HG03196 (cell line): ENCODE measurements around the gene PDE4D.
"Not testable (repeated sequence)": the region's sequence is repeated elsewhere in the genome, so short reads cannot be mapped to it uniquely, and the experiment has no call there.

Source experiments
- ATAC-seq: cut with Tn5 transposase; IDR thresholded peaks from one replicate; pipeline ENCODE4 v1.9.1; 2021; ENCODE audit not compliant: unreplicated experiment

Gene PDE4D

DNA sequence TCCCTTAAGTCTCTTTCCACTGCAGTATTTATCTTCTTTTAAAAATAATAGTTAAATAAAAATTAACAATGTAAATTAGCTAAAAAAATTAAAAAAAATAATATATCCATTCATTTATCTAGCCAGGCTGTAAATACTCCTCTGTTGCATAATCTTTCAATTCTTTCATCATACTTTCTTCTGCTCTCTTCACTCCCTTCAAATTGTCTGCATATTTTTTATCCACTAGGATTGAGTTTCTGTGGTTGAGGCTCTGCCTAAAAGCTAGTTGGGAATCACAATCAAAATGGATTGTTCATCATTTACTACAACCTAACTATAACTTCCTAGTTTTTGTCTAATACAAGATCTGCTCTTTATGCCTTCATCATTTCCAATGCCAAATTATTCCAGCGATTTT lies 182.2 kb downstream of the PDE4D start:
- ATAC-seq = no peak

DNA sequence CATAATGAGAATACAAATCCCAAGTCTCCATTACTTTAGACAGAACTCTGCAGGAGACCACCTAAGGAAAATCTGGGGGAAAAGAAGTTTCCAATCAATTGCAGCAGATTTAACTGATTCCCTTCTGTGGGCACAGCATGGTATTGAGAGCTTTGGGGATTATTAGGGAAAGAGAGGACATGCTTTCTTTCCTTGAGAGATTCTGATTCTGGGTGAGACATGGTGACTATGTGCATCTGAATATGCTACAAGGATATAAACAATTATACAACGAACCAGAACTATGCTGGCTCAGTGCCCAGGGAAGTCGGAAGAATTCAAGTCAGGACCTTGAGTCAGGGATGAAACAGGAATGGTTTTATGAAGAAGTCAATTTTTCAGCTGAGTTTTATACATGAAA lies 183.7 kb downstream of the PDE4D start:
- ATAC-seq = no peak

DNA sequence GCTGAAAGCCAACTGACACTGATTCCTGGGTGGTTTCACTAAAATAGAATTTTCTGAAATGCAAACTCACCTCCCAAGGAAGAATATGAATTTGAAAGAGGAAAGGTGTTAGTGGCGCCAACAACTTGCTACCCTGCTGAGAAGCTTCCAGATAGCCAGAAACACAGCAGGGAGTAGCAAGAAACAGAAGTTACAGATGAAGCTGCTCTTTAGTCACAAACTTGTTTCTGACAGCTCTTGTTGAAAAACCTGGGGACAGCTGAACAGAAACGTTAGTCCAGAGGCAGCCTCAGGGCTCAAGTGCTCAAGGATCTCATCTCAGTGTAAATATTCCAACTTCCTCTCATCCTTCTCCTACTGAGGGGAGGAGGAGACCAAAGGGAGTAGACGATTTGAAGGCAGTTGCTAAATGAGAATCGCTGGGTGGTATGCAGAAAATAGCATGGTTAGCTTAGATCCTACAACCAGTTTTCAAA lies 184.1 kb downstream of the PDE4D start:
- no peak for ATAC-seq

DNA sequence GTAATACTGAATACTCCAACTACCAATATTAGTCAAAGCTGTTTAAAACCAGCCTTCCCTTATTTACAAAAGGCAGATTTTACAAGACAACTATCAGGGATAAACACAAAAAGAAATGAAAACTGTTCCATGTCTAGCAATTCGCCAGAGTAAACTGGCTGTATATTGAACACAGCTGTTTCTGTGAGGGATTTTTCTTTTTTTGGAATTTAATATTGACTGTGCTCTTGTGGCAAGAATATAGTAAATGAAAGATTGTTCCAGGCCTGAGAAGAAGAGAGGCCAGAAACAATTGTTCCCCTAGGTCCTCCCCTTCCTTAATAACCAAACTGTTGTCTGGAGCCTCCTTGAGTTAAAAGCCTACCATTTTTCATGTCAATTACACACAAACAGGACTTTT lies 188.6 kb downstream of the PDE4D start:
- no peak for ATAC-seq

DNA sequence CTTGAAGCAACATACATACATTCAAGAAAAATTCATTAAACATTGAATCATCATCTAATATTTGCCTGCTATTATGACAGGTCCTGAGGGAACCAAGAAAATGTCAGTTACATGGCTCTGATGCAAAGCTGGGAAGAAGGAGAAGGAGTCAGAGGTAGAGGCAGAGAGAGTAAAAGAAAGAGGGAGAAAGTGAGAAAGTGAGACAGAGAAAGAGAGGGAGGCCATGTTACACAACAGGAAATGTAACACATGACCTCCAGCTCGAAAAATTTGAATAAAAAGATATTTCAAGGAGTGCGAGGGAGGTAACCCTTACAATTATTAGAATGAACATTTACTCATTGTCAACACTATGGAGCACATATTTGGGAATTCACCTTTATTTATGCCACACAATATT lies 189.7 kb downstream of the PDE4D start:
- no peak for ATAC-seq

DNA sequence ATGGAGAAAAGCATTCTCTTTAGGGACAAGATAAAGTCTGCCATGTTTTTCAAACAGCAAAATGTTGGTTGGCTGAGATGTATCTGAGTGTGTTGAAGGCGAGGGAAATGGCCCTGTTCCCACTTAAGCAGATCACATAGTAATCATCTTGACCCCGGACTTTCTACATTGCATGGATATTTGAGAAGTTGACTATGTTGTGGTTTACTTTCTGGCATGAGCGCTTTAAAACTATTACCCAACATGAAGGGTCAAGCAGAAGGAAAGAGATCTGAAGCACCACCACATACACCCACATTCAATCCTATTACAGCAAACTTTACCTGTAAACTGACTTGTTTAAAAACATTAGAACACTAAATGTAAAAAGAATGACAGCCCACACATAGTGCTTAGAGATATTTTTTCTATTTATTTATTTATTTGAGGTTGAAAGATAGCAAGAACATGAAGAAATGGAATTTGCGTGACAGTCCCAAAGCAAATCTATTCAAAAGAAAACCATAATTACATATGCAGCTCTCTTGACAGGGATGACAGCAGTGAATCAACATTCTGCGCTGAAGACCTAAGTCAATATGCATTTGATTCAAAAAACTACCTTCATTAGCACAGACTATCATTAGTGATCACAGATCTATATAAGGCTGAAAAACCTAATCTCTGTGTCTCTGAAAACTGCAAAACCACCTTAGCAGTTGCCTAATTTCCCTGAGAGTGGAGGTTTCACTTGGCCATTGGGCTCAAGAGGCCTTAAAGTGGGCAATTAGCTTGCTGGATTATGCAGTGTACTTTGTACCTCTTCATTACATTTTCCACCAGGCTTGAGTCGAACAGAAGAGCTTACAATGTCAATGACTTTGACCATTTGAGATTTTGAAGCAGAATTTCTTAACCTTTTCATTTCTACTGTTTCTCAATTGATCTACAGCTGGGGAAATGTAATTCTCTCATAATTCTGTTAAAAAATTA lies 195.0 kb downstream of the PDE4D start:
- no peak for ATAC-seq

DNA sequence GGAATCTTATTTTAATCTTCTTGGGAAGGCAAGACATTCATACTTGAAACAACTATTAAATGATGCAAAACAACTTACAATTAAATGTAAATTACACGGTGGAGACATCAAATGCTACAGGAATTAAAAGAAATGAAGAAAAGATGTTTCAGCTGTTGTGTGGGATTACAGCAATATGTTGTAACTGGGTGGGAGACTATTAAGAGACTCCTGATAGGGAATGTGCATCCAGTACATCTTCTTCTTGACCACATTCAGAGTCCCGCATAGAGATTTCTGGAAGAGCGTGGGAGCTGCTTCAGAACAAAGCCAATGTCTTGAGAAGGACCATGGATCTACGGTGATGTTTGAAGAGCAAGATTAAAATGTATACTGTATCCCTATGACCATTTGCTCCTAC lies 199.1 kb downstream of the PDE4D start:
- ATAC-seq = no peak

DNA sequence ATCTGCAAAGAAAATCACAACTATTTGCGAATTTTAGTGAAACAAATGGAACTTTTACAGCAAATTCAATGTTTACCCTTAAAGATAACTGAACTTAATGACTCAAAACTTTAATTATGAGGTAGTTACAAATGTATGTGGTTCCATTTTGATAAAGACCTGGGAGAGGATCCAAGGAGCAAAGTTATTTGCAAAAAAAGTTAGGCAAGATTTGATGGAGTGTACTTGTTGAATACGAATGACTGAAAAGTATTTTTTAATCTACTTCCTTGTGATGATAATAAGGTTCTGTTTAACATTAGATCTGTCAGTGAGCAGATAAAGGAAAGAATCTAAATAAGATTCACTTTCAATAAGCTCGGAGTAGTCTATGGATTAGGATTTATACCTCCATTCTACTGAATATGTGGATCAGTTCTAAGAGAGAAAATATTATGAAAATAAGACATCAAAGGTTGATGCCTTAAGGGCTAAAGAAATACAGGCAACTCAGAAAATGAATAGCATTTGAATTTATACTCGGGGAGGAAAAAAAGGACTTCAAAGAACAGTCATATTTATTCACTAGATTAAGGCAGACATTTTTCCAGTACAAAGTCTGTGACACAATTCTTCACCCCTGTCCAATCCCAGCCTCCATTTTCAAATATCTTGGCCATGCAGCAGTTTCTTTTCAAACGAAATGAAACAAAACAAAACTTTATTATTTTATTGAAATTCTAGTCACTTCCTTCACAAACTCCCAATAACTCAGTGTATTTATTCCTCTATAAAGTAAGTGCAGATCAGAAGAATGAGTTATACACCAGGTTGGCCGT lies 199.8 kb downstream of the PDE4D start:
- no peak for ATAC-seq

DNA sequence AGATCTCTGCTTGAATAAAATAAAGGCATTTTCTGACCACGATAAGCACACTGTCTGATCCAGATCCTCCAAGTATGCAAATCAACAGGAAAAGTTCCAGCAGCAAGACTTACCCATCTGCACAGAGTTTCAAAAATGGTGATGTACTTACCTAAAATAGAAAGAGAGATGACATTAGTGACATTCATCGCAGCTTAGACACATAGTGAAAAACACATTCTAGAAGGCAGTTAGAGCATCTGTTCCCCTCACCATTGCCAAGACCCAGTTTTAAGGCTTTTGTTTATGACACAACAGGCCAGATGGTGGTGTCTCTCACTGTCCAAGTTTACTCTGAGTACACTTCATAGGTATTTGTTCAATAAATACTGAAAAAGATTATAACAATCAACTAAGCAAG lies 207.7 kb downstream of the PDE4D start:
- ATAC-seq = peak; percentile 59

DNA sequence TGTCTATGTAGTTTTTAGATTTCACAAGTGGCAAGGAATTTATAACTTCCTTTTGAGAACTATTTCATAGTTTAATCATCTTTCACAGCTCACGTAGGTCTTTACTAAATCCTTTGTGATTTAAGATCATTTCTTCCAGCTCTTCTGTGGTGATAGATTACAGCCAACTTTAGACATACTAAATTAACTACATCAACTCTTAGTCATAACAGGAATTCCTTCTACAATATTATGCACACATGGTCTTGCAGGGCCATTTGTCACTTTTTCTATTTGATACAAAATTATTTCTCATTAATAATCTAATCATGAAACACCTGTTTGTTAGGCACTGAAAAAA lies 208.4 kb downstream of the PDE4D start:
- no peak for ATAC-seq

DNA sequence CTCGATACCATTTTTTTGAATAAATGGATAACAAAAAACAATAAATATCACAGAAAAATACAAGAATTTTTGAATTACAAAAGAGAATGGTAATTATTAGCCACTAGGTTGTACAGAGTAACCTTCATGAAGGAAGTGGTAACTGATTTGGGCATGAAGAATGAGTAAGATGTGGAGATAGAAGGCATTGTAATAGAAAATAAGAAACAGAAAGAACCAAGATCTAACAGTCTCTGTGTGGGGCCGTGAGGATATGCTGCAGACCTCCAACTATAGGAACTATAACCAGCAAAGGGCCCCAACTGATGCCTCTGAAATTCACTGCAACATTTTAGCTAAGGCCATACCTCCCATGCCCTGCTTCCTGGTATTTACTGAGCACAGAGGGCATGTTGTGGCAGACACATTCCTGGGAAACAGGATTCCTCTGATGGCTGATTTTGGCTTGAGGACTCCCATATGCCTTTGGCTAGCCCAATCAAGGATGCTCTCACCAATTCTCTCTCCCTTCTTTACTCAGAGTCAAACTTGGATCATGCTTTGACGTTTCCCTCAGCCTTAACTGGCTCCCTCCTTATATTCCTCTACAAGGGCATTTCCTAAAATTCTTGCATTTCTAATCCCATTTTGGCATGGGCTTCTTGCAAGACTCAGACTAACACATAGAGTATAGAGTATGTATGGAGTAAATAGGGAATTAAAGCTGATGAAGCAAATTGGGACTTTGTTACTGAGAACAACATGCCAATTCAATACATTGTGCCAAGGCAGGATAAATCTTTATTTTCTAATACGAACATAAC lies 208.9 kb downstream of the PDE4D start:
- ATAC-seq = peak; percentile 68

DNA sequence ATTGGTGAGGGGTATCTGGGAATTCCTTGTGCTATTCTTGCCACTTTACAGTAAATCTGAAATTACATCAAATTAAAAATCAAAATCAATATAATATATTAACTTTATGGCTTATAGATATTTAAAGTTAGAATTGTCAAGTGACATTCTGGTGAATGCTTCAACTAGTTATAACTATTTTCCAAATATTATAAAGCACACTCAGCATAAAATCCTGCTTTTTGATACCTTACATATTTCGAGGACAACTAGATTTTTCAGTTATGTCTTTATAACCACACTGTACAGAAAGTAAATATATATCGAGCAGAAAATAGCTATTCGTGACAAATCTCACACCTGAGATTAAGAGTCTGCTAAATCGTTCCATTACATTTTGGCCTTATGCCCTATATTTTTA lies 210.2 kb downstream of the PDE4D start:
- ATAC-seq = no peak

DNA sequence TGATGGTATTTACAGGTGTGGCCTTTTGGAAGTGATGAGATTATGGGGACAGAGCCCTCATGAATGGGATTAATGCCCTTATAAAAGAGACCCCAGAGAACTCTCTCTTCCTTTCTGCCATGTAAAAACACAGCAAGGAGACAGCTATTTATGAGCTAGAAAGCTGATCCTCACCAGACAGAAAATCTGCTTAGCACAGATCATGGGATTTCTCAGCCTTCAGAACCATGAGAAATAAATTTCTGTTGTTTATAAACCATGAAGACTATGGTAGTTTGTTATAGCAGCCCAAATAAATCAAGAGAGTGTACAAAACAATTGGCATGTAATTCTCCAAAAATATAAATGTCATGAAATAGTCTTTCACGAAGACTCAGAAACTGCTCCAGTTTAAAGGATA lies 211.0 kb downstream of the PDE4D start:
- no peak for ATAC-seq

DNA sequence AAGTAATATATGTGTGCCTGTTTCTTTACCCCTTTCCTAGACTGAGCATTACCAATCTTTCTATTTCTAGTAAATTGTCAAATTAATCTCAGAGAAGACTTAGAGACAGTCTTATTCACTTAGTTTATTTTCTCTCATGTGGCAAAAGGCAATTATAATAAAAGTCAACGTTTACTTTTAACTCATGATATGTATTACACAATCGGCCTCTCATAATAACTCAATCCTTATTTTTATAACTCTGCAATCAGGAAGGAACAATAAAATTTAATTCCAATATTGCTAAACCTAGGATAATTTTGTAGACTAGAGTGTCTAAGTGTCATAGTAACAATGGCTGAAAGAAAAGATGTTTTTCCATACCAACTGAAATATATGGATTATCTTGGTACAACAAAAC lies 214.6 kb downstream of the PDE4D start:
- ATAC-seq = no peak

DNA sequence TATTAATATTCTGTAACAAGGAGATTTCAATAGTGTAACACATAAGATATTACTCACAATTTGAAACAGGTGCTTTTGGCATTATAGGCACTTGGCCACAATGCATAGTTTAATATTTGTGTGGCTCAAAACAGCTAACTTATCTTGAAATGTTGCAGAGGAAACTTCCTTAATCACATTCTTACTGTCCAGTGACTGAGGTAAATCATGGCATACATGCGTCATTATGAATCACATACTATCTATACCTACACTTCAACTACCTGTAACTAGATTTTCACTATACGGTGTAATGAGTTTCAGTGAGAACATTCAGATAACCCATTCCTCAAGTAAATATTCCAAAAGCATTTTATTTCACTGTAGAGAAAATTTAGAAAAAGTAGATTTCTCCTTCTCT lies 218.8 kb downstream of the PDE4D start:
- no peak for ATAC-seq

DNA sequence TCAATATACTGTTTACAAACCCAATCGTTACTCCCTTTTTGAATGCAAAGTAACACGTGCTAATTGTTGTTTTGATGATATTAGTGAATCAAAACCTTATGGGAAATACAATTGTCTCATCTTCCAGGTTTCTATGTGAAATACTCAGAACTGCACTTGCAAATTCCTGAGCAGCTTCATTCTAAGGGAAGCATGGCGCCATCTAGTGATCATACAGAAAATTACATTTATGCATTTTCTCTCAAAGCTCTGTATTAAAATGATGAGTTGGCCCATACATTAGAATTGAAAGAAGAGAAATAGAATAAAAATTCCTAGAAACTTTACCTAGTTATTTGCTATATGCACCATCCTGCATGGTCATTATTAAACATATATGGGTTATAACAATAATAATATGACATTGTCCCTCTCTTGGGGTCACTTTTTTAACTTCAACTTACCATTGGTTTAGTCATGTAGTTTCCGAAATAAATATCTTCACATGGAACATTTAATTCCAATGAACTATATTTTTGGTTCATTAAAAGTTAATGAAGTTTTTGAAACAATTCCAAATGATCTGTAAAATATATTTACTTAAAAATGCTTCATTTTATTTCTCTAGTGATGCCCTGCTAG lies 220.0 kb downstream of the PDE4D start:
- no peak for ATAC-seq

DNA sequence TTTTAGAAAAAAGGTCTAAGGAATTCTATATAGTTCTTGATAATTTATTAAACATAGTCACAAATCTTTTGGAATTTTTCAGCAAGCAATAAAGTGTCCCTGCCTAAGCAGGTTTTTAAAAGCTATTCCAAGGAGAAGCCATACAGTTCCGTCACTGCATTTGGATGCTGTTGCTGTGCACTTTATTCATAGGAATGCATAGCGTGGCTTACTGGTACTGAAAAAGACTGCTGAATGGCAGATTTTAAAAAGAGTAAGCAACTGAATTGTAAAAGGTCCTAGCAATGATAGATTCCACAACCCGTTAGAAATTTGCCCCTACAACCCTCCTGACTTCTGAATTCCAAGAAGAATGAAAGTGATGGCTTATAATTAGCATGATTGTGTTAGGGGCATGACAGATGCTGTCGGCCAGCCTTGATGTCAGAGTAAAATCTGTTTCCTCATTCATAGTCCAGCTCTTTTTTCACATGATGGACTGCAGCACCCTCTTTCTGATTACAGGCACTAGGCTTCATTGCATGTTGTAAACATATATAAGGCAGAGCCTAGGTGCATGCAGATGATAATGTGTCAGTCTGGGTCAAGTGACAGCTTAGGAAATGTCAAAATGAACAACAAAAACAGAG lies 227.0 kb downstream of the PDE4D start:
- ATAC-seq = no peak

DNA sequence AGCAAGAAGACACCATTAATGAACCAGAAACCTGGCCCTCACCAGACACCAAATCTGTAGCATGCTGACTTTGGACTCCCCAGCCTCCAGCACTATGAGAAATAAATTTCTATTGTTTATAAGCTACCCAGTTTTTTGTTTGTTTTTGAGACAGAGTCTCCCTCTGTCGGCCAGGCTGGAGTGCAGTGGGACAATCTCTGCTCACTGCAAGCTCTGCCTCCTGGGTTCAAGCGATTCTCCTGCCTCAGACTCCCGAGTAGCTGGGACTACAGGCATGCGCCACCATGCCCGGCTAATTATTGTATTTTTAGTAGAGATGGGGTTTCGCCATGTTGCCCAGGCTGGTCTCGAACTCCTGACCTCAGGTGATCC lies 227.7 kb downstream of the PDE4D start:
- ATAC-seq = not testable (repeated sequence)

DNA sequence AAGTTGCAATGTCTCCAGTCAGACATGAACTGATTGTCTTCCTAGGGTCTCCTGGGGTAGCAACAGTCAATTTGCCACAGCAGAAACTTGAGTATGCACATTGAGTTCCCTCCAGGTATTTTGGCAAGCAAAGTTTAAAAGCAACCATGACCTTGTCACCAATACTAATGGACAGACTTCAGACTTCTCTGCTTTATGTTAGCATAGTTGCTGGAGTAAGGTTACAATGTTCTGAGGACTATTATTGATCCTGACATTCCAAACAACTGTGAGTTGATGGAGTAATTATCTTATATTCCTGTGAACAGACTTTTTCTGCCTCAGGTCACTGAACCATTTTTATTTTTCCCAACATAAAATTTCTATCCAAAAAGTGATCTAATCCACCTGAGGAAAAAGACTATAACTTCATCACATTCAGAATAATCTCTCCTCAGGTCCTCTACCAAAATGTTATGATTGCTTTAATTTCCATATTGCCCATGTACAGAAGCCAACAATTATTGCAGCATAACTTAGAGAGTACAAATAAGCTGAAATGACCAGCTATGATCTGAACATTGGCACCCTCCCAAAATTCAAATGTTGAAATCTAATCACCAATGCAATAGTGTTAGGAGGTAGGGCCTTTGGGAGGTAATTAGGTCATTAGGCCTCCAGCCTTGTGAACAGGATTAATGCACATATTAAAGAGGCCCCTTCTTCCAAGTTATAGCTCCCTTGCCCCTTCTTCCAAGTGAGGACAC lies 228.3 kb downstream of the PDE4D start:
- no peak for ATAC-seq
